ENCODE data around the gene UBE3C.

Gene UBE3C

GRCh38 chr7:157269341-157270059 lies 130.8 kb downstream of the UBE3C start:
- Histone ChIP-seq H3K9ac (no peak overlapping the region), H3K4me1 (peaks cover 8% of the 10 kb centered on the region), H2AFZ (no peak overlapping the region), H3K27ac (no peak overlapping the region), H3K9me3 (ENCODE audit: control insufficient read depth, low read length) (no peaks in the 10 kb centered on the region), H3K79me2 (no peaks in the 10 kb centered on the region), H3K4me2 (ENCODE audit: low read length) (no peak overlapping the region), H3K27me3 (ENCODE audit: control insufficient read depth, insufficient read depth, low read length) (no peaks in the 10 kb centered on the region), H3K36me3 (ENCODE audit: control insufficient read depth, insufficient read depth, low read length) (no peaks in the 10 kb centered on the region), H3K4me3 (ENCODE audit: low read depth, low read length) (no peak overlapping the region)
- TF ChIP-seq CTCF (IDR thresholded peaks at IDR 0.05), result no peak

GRCh38 chr7:157270060-157270444 lies 131.3 kb downstream of the UBE3C start:
- Histone ChIP-seq H3K4me2 (ENCODE audit: low read length) (no peak overlapping the region), H3K27ac (no peak overlapping the region), H3K9ac (no peak overlapping the region), H2AFZ (no peak overlapping the region), H3K4me3 (ENCODE audit: low read depth, low read length) (no peak overlapping the region), H3K9me3 (ENCODE audit: control insufficient read depth, low read length) (no peaks in the 10 kb centered on the region), H3K79me2 (no peaks in the 10 kb centered on the region), H3K27me3 (ENCODE audit: control insufficient read depth, insufficient read depth, low read length) (no peaks in the 10 kb centered on the region), H3K36me3 (ENCODE audit: control insufficient read depth, insufficient read depth, low read length) (no peaks in the 10 kb centered on the region), H3K4me1 (peaks cover 8% of the 10 kb centered on the region)
- TF ChIP-seq CTCF (IDR thresholded peaks at IDR 0.05), result no peak

GRCh38 chr7:157271315-157271990 lies 132.7 kb downstream of the UBE3C start:
- Histone ChIP-seq H3K4me1 (peaks cover 8% of the 10 kb centered on the region), H3K36me3 (ENCODE audit: control insufficient read depth, insufficient read depth, low read length) (no peaks in the 10 kb centered on the region), H3K9me3 (ENCODE audit: control insufficient read depth, low read length) (no peaks in the 10 kb centered on the region), H3K4me3 (ENCODE audit: low read depth, low read length) (no peak overlapping the region), H3K27ac (no peak overlapping the region), H2AFZ (no peak overlapping the region), H3K4me2 (ENCODE audit: low read length) (no peak overlapping the region), H3K79me2 (no peaks in the 10 kb centered on the region), H3K27me3 (ENCODE audit: control insufficient read depth, insufficient read depth, low read length) (no peaks in the 10 kb centered on the region), H3K9ac (no peak overlapping the region)
- TF ChIP-seq CTCF (IDR thresholded peaks at IDR 0.05), result no peak

- no peak overlapping the region for H3K9ac ChIP-seq
Observed at GRCh38 chr7:157271991-157272324, 133.2 kb downstream of the UBE3C start.

More at GRCh38 chr7:157271991-157272324, 133.2 kb downstream of the UBE3C start:
- no peak for TF ChIP-seq CTCF (IDR thresholded peaks at IDR 0.05)
- Histone ChIP-seq H2AFZ (no peak overlapping the region), H3K4me2 (ENCODE audit: low read length) (no peak overlapping the region), H3K36me3 (ENCODE audit: control insufficient read depth, insufficient read depth, low read length) (no peaks in the 10 kb centered on the region), H3K4me1 (peaks cover 8% of the 10 kb centered on the region), H3K79me2 (no peaks in the 10 kb centered on the region), H3K27ac (no peak overlapping the region), H3K27me3 (ENCODE audit: control insufficient read depth, insufficient read depth, low read length) (no peaks in the 10 kb centered on the region), H3K4me3 (ENCODE audit: low read depth, low read length) (no peak overlapping the region), H3K9me3 (ENCODE audit: control insufficient read depth, low read length) (no peaks in the 10 kb centered on the region)

Measured in parathyroid adenoma (tissue), 2 donors.